ENCODE data around the gene EPHB6. TPM values are rescaled to one million over a fixed set of nuclear protein-coding genes. Genes with fewer than 3 reads are reported as not detected.

Gene EPHB6
- total RNA-seq, 1 donor: 4.0 TPM

DNA sequence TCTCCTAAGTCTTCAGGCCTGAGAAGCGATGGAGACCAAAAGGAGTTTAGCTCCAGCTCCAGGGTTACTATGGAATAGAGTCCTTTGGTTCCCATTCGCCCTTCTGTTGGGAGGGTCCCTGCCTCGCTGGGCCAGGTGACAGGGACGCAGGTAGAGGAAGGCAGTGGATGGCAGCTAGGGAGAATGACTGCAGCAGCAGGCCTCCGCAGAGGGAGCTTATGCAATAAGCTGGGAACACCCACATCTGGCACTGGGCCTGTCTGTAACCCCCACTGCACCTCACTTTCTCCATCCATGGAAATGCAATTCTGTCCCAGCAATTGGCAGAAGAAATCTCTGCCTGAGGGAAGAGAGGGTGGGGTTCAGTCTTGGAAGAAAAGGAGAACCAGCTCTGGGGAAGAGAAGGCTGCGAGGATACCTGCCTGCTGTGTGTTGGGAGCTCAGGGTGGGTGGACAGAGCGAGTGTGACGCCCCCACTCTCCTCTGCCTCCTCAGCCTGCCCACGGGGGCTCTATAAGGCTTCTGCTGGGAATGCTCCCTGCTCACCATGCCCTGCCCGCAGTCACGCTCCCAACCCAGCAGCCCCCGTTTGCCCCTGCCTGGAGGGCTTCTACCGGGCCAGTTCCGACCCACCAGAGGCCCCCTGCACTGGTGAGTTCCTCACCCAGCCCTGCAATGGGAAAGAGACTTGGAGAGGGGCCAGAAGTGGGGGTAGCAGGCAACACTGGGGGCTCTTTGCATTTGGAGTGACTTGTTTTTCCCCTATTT is 10.3 kb downstream of the EPHB6 start:
- Histone ChIP-seq H3K27me3 (ENCODE audit: insufficient read depth, low read length) (no peaks in the 10 kb centered on the region), H3K79me2 (ENCODE audit: insufficient read depth, low read length) (no peaks in the 10 kb centered on the region), H2AFZ (ENCODE audit: low read length) (no peak overlapping the region), H3K4me3 (ENCODE audit: insufficient read depth, low read length) (no peak overlapping the region), H3K9me3 (ENCODE audit: low read depth, low read length) (no peaks in the 10 kb centered on the region), H3K4me1 (ENCODE audit: insufficient read depth, low read length) (no peaks in the 10 kb centered on the region), H3K27ac (ENCODE audit: low read depth, low read length) (no peak overlapping the region), H4K20me1 (ENCODE audit: insufficient read depth, low read length) (no peaks in the 10 kb centered on the region), H3K4me2 (ENCODE audit: insufficient read depth, low read length) (no peak overlapping the region), H3K36me3 (ENCODE audit: insufficient read depth, low read length) (no peaks in the 10 kb centered on the region)
- TF ChIP-seq, protein P1, sequence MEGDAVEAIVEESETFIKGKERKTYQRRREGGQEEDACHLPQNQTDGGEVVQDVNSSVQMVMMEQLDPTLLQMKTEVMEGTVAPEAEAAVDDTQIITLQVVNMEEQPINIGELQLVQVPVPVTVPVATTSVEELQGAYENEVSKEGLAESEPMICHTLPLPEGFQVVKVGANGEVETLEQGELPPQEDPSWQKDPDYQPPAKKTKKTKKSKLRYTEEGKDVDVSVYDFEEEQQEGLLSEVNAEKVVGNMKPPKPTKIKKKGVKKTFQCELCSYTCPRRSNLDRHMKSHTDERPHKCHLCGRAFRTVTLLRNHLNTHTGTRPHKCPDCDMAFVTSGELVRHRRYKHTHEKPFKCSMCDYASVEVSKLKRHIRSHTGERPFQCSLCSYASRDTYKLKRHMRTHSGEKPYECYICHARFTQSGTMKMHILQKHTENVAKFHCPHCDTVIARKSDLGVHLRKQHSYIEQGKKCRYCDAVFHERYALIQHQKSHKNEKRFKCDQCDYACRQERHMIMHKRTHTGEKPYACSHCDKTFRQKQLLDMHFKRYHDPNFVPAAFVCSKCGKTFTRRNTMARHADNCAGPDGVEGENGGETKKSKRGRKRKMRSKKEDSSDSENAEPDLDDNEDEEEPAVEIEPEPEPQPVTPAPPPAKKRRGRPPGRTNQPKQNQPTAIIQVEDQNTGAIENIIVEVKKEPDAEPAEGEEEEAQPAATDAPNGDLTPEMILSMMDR (IDR thresholded peaks at IDR 0.05; ENCODE audit: extremely low read depth, low read depth, low read length): no peak
- DNase-seq (ENCODE audit: insufficient read length, low spot score, missing footprints): peak; percentile 65

DNA sequence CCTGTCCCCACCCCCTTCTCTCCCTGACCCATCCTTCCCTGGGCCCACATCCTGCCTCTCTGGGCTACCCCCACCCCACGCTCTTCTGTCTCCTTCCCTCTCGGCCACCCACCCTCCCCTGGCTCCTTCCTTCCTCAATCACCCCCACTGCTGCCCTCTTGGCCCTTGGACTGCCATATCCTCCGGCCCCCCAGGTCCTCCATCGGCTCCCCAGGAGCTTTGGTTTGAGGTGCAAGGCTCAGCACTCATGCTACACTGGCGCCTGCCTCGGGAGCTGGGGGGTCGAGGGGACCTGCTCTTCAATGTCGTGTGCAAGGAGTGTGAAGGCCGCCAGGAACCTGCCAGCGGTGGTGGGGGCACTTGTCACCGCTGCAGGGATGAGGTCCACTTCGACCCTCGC is 10.9 kb downstream of the EPHB6 start:
- Histone ChIP-seq H3K36me3 (ENCODE audit: insufficient read depth, low read length) (no peaks in the 10 kb centered on the region), H3K27ac (ENCODE audit: low read depth, low read length) (no peak overlapping the region), H3K79me2 (ENCODE audit: insufficient read depth, low read length) (no peaks in the 10 kb centered on the region), H3K4me3 (ENCODE audit: insufficient read depth, low read length) (no peak overlapping the region), H3K4me1 (ENCODE audit: insufficient read depth, low read length) (no peaks in the 10 kb centered on the region), H3K9me3 (ENCODE audit: low read depth, low read length) (no peaks in the 10 kb centered on the region), H4K20me1 (ENCODE audit: insufficient read depth, low read length) (no peaks in the 10 kb centered on the region), H3K27me3 (ENCODE audit: insufficient read depth, low read length) (no peaks in the 10 kb centered on the region), H3K4me2 (ENCODE audit: insufficient read depth, low read length) (no peak overlapping the region), H2AFZ (ENCODE audit: low read length) (no peak overlapping the region)
- TF ChIP-seq, protein P1 (IDR thresholded peaks at IDR 0.05; ENCODE audit: extremely low read depth, low read depth, low read length): no peak
- DNase-seq (ENCODE audit: insufficient read length, low spot score, missing footprints): peak; percentile 80

DNA sequence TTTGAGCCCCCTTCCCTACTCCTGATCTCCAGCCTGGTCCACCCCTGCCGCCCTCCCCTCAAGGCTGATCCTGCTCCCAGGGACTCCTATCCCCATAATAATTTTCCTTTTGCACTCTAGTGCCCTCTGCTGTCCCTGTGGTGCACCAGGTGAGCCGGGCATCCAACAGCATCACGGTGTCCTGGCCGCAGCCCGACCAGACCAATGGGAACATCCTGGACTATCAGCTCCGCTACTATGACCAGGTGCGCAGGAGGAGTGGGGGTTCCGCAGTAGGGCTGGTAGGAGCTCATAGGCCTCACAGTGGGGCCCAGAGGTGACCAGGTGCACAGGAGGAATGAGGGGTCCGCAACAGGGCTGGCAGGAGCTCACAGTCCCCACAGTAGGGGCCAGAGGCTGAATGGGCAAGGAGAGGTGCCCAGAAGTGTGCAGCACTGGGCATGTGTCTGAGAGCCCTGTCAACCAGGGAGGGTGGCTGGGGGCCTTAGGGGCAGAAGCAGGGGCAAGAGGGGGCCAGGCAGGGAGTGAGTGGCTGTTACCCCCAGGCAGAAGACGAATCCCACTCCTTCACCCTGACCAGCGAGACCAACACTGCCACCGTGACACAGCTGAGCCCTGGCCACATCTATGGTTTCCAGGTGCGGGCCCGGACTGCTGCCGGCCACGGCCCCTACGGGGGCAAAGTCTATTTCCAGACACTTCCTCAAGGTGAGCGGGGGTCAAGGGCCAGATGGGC is 11.7 kb downstream of the EPHB6 start:
- TF ChIP-seq, protein P1 (IDR thresholded peaks at IDR 0.05; ENCODE audit: extremely low read depth, low read depth, low read length): peak; percentile 46
- no peaks in the 10 kb centered on the region for H3K9me3 ChIP-seq (ENCODE audit: low read depth, low read length)
- H4K20me1 ChIP-seq (ENCODE audit: insufficient read depth, low read length): no peaks in the 10 kb centered on the region
- H3K27me3 ChIP-seq (ENCODE audit: insufficient read depth, low read length): no peaks in the 10 kb centered on the region
- no peak overlapping the region for H3K4me3 ChIP-seq (ENCODE audit: insufficient read depth, low read length)
- DNase-seq (ENCODE audit: insufficient read length, low spot score, missing footprints): peak; percentile 88
- no peaks in the 10 kb centered on the region for H3K4me1 ChIP-seq (ENCODE audit: insufficient read depth, low read length)
- no peak overlapping the region for H2AFZ ChIP-seq (ENCODE audit: low read length)
- no peak overlapping the region for H3K27ac ChIP-seq (ENCODE audit: low read depth, low read length)
- H3K79me2 ChIP-seq (ENCODE audit: insufficient read depth, low read length): no peaks in the 10 kb centered on the region
- H3K4me2 ChIP-seq (ENCODE audit: insufficient read depth, low read length): no peak overlapping the region
- H3K36me3 ChIP-seq (ENCODE audit: insufficient read depth, low read length): no peaks in the 10 kb centered on the region

DNA sequence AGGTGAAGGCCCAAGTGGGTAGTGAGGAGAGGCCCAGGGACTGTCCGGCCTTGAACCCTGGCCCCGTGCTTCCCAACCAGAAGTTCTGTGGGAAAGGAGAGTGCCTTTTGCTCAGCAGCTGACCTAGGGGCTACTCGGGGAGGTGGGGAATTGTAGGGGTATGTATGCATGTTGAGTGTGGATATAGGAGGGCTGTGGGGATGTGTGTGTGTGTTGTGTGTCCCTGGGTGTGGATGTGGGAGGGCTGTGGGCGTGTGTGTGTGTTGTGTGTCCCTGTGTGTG is 12.2 kb downstream of the EPHB6 start:
- Histone ChIP-seq H2AFZ (ENCODE audit: low read length) (no peak overlapping the region), H3K27ac (ENCODE audit: low read depth, low read length) (no peak overlapping the region), H3K79me2 (ENCODE audit: insufficient read depth, low read length) (no peaks in the 10 kb centered on the region), H3K4me2 (ENCODE audit: insufficient read depth, low read length) (no peak overlapping the region), H3K9me3 (ENCODE audit: low read depth, low read length) (no peaks in the 10 kb centered on the region), H3K36me3 (ENCODE audit: insufficient read depth, low read length) (no peaks in the 10 kb centered on the region), H4K20me1 (ENCODE audit: insufficient read depth, low read length) (no peaks in the 10 kb centered on the region), H3K4me3 (ENCODE audit: insufficient read depth, low read length) (no peak overlapping the region), H3K27me3 (ENCODE audit: insufficient read depth, low read length) (no peaks in the 10 kb centered on the region), H3K4me1 (ENCODE audit: insufficient read depth, low read length) (no peaks in the 10 kb centered on the region)
- TF ChIP-seq, protein P1 (IDR thresholded peaks at IDR 0.05; ENCODE audit: extremely low read depth, low read depth, low read length): no peak
- peak; percentile 48 for DNase-seq (ENCODE audit: insufficient read length, low spot score, missing footprints)
